ENCODE measurements around the gene SKA2.

DNA sequence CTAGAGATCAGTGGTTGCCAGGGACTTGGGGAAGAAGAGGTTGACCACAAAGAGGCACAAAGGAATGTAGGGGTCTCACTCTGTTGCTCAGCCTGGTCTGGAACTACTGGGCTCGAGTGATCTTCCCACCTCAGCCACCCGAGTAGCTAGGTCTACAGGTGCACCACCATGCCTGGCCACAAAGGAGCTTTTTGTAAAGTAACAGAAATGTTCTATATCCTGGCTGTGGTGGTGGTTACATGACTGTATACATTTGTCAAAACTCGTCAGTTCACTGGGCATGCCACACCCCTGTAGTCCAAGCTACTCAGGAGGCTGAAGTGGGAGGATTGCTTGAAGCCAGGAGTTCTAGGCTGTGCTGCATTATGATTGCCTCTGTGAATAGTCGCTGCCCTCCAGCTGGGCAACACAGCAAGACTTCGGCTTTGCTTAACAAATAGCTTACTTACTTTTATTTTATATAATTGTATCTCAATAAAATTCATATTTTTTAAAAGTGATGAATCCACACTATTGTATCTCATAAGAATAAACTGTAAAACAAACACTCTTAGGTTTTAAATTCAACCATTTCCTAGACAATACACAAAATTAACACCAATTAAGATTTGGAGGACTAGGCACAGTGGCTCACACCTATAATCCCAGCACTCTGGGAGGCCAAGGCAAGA, 5.0 kb downstream of the SKA2 start:
- TF ChIP-seq, protein P1, sequence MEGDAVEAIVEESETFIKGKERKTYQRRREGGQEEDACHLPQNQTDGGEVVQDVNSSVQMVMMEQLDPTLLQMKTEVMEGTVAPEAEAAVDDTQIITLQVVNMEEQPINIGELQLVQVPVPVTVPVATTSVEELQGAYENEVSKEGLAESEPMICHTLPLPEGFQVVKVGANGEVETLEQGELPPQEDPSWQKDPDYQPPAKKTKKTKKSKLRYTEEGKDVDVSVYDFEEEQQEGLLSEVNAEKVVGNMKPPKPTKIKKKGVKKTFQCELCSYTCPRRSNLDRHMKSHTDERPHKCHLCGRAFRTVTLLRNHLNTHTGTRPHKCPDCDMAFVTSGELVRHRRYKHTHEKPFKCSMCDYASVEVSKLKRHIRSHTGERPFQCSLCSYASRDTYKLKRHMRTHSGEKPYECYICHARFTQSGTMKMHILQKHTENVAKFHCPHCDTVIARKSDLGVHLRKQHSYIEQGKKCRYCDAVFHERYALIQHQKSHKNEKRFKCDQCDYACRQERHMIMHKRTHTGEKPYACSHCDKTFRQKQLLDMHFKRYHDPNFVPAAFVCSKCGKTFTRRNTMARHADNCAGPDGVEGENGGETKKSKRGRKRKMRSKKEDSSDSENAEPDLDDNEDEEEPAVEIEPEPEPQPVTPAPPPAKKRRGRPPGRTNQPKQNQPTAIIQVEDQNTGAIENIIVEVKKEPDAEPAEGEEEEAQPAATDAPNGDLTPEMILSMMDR (IDR thresholded peaks at IDR 0.05; ENCODE audit: low read depth, low read length) = no peak
- TF ChIP-seq POLR2A (IDR thresholded peaks at IDR 0.05; ENCODE audit: extremely low read depth, insufficient read length) (no peak), MYC (IDR thresholded peaks at IDR 0.05; ENCODE audit: low read depth, low read length) (no peak)
